GM12878 (cell line): ENCODE results near the gene MCOLN2. TPM values are rescaled to one million over a fixed set of nuclear protein-coding genes. Genes with fewer than 3 reads are reported as not detected.

ENCODE experiments used
- ATAC-seq: fragments of 200-7000 bp; cut with Tn5 transposase; 3 replicates; pipeline ENCODE4 v1.9.1; 2020; ENCODE audit warnings: mild to moderate bottlenecking, moderate library complexity
- BruUV-seq: library from RNA; stranded (reverse); fragments of 400-500 nt; replicated peaks from 2 replicates; lab custom pipeline; 2021; lab: Mats Ljungman, UMichigan
- CTCF ChIA-PET: fragments of 300-600 bp; sonication (Branson Sonifier 250); formaldehyde crosslinking; extraction: SDS; loops from one replicate; lab custom pipeline; 2021; ENCODE audit warnings: inconsistent platforms; lab: Yijun Ruan, JAX
- POLR2A ChIA-PET: fragments of 350-600 bp; formaldehyde crosslinking; extraction: SDS; loops from one replicate; lab custom pipeline; 2021; ENCODE audit warnings: inconsistent platforms; lab: Charles Lee
- RAD21 ChIA-PET: fragments of 300-600 bp; sonication (Branson Sonifier 250); formaldehyde crosslinking; loops from one replicate; lab custom pipeline; 2023; ENCODE audit warnings: antibody characterized with exemption; ENCODE audit not compliant: unreplicated experiment; lab: Charles Lee
- SMC1A ChIA-PET: fragments of 300-600 bp; sonication (Branson Sonifier 250); formaldehyde crosslinking; loops from one replicate; lab custom pipeline; 2023; ENCODE audit not compliant: unreplicated experiment, uncharacterized antibody; lab: Charles Lee
- DNase-seq: peaks from one replicate; pipeline ENCODE4 v3.0.0-alpha.2; 2011; ENCODE audit warnings: low read depth, low spot score
- FAIRE-seq: peaks from 3 replicates; lab custom pipeline; 2011; peaks lifted over from hg19 to GRCh38; lab: Jason Lieb, UNC
- H2AFZ ChIP-seq: 2 replicates; pipeline ENCODE4 v1.6.0; 2011; ENCODE audit warnings: low read depth, low read length, control low read depth; ENCODE audit not compliant: control insufficient read depth
- H3K27ac ChIP-seq: 2 replicates; pipeline ENCODE4 v1.5.1; 2011; ENCODE audit warnings: control low read depth; ENCODE audit not compliant: control insufficient read depth, insufficient read depth
- H3K27me3 ChIP-seq, 2 experiments: replicated peaks in 1 of 2; 2 replicates each; pipeline versions ENCODE4 v1.6.0 to v1.6.1; 2011; ENCODE audit warnings: low read length in 1 of 2; ENCODE audit not compliant: control insufficient read depth in 2 of 2, insufficient read depth in 2 of 2
- H3K36me3 ChIP-seq, 2 experiments: 2 replicates each; pipeline ENCODE4 v1.5.1; 2011; ENCODE audit warnings: low read length in 1 of 2; ENCODE audit not compliant: control insufficient read depth in 2 of 2, insufficient read depth in 2 of 2
- H3K4me1 ChIP-seq: 2 replicates; pipeline ENCODE4 v1.6.1; 2011; ENCODE audit warnings: mild to moderate bottlenecking, low read length, moderate library complexity, mixed read lengths; ENCODE audit not compliant: control insufficient read depth, insufficient read depth
- H3K4me2 ChIP-seq: 2 replicates; pipeline ENCODE4 v1.6.0; 2011; ENCODE audit warnings: control low read depth; ENCODE audit not compliant: control insufficient read depth, insufficient read depth
- H3K4me3 ChIP-seq: fragments of 200-600 bp; sonication (generic); 2 replicates; pipeline ENCODE4 v1.5.1; 2016
- H3K79me2 ChIP-seq: 2 replicates; pipeline ENCODE4 v1.6.0; 2011; ENCODE audit warnings: low read length; ENCODE audit not compliant: control insufficient read depth, insufficient read depth
- H3K9ac ChIP-seq: 2 replicates; pipeline ENCODE4 v1.8.0; 2011; ENCODE audit warnings: low read length, control low read depth, mixed read lengths; ENCODE audit not compliant: control insufficient read depth, insufficient read depth
- H3K9me3 ChIP-seq: replicated peaks from 3 replicates; pipeline ENCODE4 v1.5.1; 2011; ENCODE audit warnings: mild to moderate bottlenecking, low read length; ENCODE audit not compliant: control insufficient read depth, insufficient read depth
- H4K20me1 ChIP-seq: 2 replicates; pipeline ENCODE4 v1.6.0; 2011; ENCODE audit not compliant: control insufficient read depth, insufficient read depth
- ASH2L ChIP-seq: fragments of 300-600, 200-600 bp; sonication (generic); IDR thresholded peaks from 2 replicates; pipeline ENCODE4 v1.6.1; 2017; ENCODE audit warnings: low read depth, mild to moderate bottlenecking, borderline replicate concordance
- CHD2 ChIP-seq: IDR thresholded peaks from 2 replicates; pipeline ENCODE4 v1.6.1; 2011; ENCODE audit warnings: low read depth, low read length, improper control_type of control experiment, borderline replicate concordance
- EED ChIP-seq: sonication (generic); IDR thresholded peaks from 2 replicates; pipeline ENCODE4 v1.6.1; 2016; ENCODE audit warnings: antibody characterized with exemption, low read depth
- EGR1 ChIP-seq, 2 experiments: IDR thresholded peaks; 1 replicate in 1 of 2; 2 replicates in 1 of 2; pipeline ENCODE4 v1.6.1; 2011 to 2012; ENCODE audit warnings: low read depth in 2 of 2, low read length in 2 of 2, borderline replicate concordance in 1 of 2, mild to moderate bottlenecking in 1 of 2, moderate library complexity in 1 of 2
- ETV6 ChIP-seq, 2 experiments: fragments of 450-650 bp in 1 of 2; IDR thresholded peaks in 1 of 2; conservative IDR thresholded peaks in 1 of 2; 2 replicates each; pipeline ENCODE4 v1.6.1; 2014; ENCODE audit warnings: antibody characterized with exemption in 1 of 2, borderline replicate concordance in 1 of 2, low read depth in 1 of 2, mild to moderate bottlenecking in 1 of 2, moderate library complexity in 1 of 2
- FOXK2 ChIP-seq: fragments of 450-650 bp; IDR thresholded peaks from 2 replicates; pipeline ENCODE4 v1.6.1; 2017; ENCODE audit warnings: mild to moderate bottlenecking, moderate library complexity
- GABPA ChIP-seq: IDR thresholded peaks from 2 replicates; pipeline ENCODE4 v1.6.1; 2014; ENCODE audit warnings: antibody characterized with exemption, low read depth, mild to moderate bottlenecking, inconsistent platforms
- HCFC1 ChIP-seq: fragments of 150-350 bp; IDR thresholded peaks from 2 replicates; pipeline ENCODE4 v1.6.1; 2014; ENCODE audit warnings: low read length
- HDAC2 ChIP-seq: fragments of 200-600 bp; sonication (generic); IDR thresholded peaks from 2 replicates; pipeline ENCODE4 v1.6.1; 2017
- IRF4 ChIP-seq: IDR thresholded peaks from 2 replicates; pipeline ENCODE4 v1.6.1; 2011; ENCODE audit warnings: low read depth, low read length
- KLF5 ChIP-seq: fragments of 450-650 bp; IDR thresholded peaks from 2 replicates; pipeline ENCODE4 v1.6.1; 2014; ENCODE audit warnings: mild to moderate bottlenecking; ENCODE audit not compliant: partially characterized antibody
- MYB ChIP-seq: fragments of 150-350 bp; IDR thresholded peaks from 2 replicates; pipeline ENCODE4 v1.6.1; 2014; ENCODE audit warnings: mild to moderate bottlenecking, low read depth, low read length, borderline replicate concordance
- NR2C2 ChIP-seq: IDR thresholded peaks from 2 replicates; pipeline ENCODE4 v1.6.1; 2011; ENCODE audit warnings: borderline replicate concordance, low read depth; ENCODE audit not compliant: control insufficient read depth, insufficient read length
- PAX8 ChIP-seq: fragments of 450-650 bp; IDR thresholded peaks from 2 replicates; pipeline ENCODE4 v1.6.1; 2017; ENCODE audit warnings: mild to moderate bottlenecking, moderate library complexity
- RAD51 ChIP-seq: fragments of 450-650 bp; IDR thresholded peaks from 2 replicates; pipeline ENCODE4 v1.6.1; 2016; ENCODE audit warnings: moderate library complexity, mild to moderate bottlenecking, inconsistent platforms
- RCOR1 ChIP-seq: conservative IDR thresholded peaks from 2 replicates; pipeline ENCODE4 v1.6.1; 2012; ENCODE audit warnings: low read depth, low read length, improper control_type of control experiment
- SMAD5 ChIP-seq: IDR thresholded peaks from 2 replicates; pipeline ENCODE4 v1.6.1; 2016; ENCODE audit warnings: antibody characterized with exemption, low read depth
- SREBF1 ChIP-seq: IDR thresholded peaks from 2 replicates; pipeline ENCODE4 v1.6.1; 2012; ENCODE audit warnings: mild to moderate bottlenecking, low read length
- WRNIP1 ChIP-seq: IDR thresholded peaks from 2 replicates; pipeline ENCODE4 v1.6.1; 2011; ENCODE audit warnings: low read depth, low read length, improper control_type of control experiment, borderline replicate concordance
- ZNF207 ChIP-seq: fragments of 450-650 bp; IDR thresholded peaks from 2 replicates; pipeline ENCODE4 v1.6.1; 2014; ENCODE audit warnings: antibody characterized with exemption, mild to moderate bottlenecking, borderline replicate concordance
- ZNF384 ChIP-seq: IDR thresholded peaks from 2 replicates; pipeline ENCODE4 v1.6.1; 2012; ENCODE audit warnings: low read depth, mild to moderate bottlenecking, low read length, improper control_type of control experiment, borderline replicate concordance
- ZSCAN29 ChIP-seq: fragments of 450-650 bp; IDR thresholded peaks from 2 replicates; pipeline ENCODE4 v1.6.1; 2017; ENCODE audit warnings: mild to moderate bottlenecking, moderate library complexity
- WGBS: methylation state at CpG from one replicate; pipeline ENCODE4 v1.1.6; 2016; ENCODE audit warnings: low lambda C conversion rate; ENCODE audit not compliant: insufficient replicate concordance, insufficient coverage; ENCODE audit errors: missing lambda C conversion rate; 5-methylcytosine and 5-hydroxymethylcytosine counted together
- in situ Hi-C: fragments of 300-500 bp; cut with MboI; formaldehyde crosslinking; loops from 9 replicates; pipeline ENCODE4 v1.14.3; 2018; ENCODE audit warnings: mixed read lengths
- intact Hi-C: fragments of 100-400 bp; cut with micrococcal nuclease; formaldehyde crosslinking; loops from one replicate; pipeline ENCODE4 v1.14.2; 2022; ENCODE audit not compliant: unreplicated experiment
- polyA plus RNA-seq, 11 experiments: library from polyadenylated mRNA; depleted of rRNA in 4 of 11; unstranded in 6 of 11; stranded (reverse) in 5 of 11; fragments of >200 nt; fragmentation: Nextera tagmentation in 4 of 11; fragmentation: Illumina TruSeq in 1 of 11; extraction: Ambion mirVana in 4 of 11; extraction: Trizol in 1 of 11; gene quantifications; 1 replicate in 1 of 11; 2 replicates in 10 of 11; pipeline versions ENCODE4 v1.2.1 to v1.2.3, GENCODE V29; 2011 to 2016; ENCODE audit warnings: inconsistent platforms in 2 of 11, missing spikeins in 2 of 11, low read depth in 1 of 11
- total RNA-seq, 4 experiments: library from RNA; depleted of rRNA in 3 of 4; stranded (reverse); fragments of >200 nt in 3 of 4; fragmentation: Illumina TruSeq in 1 of 4; extraction: Trizol in 1 of 4; gene quantifications; 2 replicates each; pipeline versions ENCODE4 v1.2.1 to v1.2.3, GENCODE V29; 2013 to 2021
- TF ChIP-seq, protein P1 (sequence below): IDR thresholded peaks from 2 replicates; pipeline ENCODE4 v1.6.1; 2011; ENCODE audit warnings: mild to moderate bottlenecking, low read depth, low read length, moderate library complexity; ENCODE audit not compliant: insufficient replicate concordance
- TF ChIP-seq, protein P2 (sequence below): fragments of 450-650 bp; IDR thresholded peaks from 2 replicates; pipeline ENCODE4 v1.6.1; 2017; ENCODE audit warnings: low read depth, mild to moderate bottlenecking, moderate library complexity

Gene MCOLN2
- total and polyA plus RNA-seq, 10 of the 15 experiments (the other 5 are each of a cell fraction or from before 2014, with no cell fraction given), result 25.9 to 233 (median 109) TPM

DNA sequence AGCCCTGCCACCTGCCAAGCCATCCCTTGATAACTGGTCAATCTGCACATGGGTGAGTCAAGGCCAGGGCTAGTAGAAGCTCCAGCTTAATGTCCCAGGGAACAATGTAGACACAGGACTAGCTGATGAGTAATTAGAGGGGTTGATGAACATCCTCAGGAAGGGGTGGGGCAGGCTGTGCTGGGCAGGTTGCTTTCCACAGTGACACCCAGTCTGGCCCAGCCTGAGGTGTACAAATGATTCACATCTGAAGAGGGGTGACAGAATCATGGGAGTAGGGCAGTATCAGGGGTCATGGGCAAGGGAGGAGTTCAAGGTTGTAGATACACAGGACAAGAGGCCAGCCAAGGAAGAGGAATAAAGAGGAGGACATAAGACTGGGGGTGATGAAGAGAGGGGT lies 108.2 kb downstream of the MCOLN2 start (continued):
- no peak for TF ChIP-seq SMAD5
- TF ChIP-seq CHD2, result no peak
- TF ChIP-seq GABPA, result no peak
- no peak for TF ChIP-seq ZNF207
- no peak for TF ChIP-seq RCOR1
- TF ChIP-seq HDAC2, result no peak
- no peak for TF ChIP-seq NR2C2
- TF ChIP-seq ZNF384, result no peak

DNA sequence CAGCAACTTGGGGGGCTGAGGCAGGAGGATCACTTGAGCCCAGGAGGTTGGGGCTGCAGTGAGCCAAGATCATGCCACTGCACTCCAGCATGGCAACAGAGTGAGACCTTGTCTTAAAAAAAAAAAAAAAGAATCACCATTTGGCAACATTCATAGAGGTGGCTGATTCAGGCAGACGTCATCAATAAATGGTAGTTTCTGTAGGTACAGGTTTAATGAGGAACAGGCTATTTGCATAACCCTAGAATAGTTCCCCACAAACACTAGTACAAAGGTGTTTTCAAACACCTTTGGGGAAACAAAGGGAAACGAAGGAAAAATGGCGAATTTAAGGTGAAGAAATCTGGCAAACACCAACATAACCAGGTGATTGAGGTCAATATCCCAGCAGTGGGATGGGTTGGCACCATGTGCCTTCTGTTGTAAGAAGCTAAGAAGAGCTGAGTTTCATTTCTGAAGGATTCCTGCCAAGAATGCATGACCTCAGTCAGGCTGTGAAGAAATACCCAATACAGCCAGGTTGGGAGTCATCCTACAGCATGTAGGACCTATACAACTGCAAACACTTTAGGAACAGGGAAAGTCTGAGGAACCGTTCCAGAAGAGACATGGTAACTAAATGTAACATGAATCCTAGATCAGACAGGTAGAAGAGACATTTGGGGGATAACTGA lies 109.5 kb downstream of the MCOLN2 start:
- Histone ChIP-seq H3K9ac (no peak overlapping the region), H3K4me2 (no peak overlapping the region), H2AFZ (no peak overlapping the region), H3K36me3 (no peaks in the 10 kb centered on the region), H3K4me3 (no peak overlapping the region), H3K9me3 (no peaks in the 10 kb centered on the region), H3K4me1 (no peaks in the 10 kb centered on the region), H3K79me2 (no peaks in the 10 kb centered on the region), H3K27ac (no peak overlapping the region), H4K20me1 (no peaks in the 10 kb centered on the region), H3K27me3 (peaks cover 0 to 4% of the 10 kb centered on the region in 2 experiments; a peak in 2 of 4 replicates)
- FAIRE-seq (no peak), DNase-seq (no peak), ATAC-seq (no peak)
- ChIA-PET RAD21 (no interaction called here), POLR2A (no interaction called here), SMC1A (no interaction called here), CTCF (no interaction called here)
- 41% methylated on average over 4 of the region's 4 CpGs for WGBS
- BruUV-seq, result no TSS peak
- intact Hi-C loops, result no loop called here
- in situ Hi-C loops, result no loop called here
- TF ChIP-seq IRF4 (no peak), EGR1 (IDR thresholded peaks at IDR 0.05; ENCODE audit: borderline replicate concordance in 1 of 2, low read depth in 2 of 2, low read length in 2 of 2) (no peak), MYB (no peak), ASH2L (no peak), HCFC1 (no peak), WRNIP1 (no peak), FOXK2 (no peak), EED (no peak), RAD51 (no peak), PAX8 (no peak), ETV6 (conservative IDR thresholded peaks at IDR 0.05 in 1 of 2, IDR thresholded peaks at IDR 0.05 in 1 of 2; ENCODE audit: borderline replicate concordance in 1 of 2, low read depth in 1 of 2) (no peak), SREBF1 (no peak), KLF5 (no peak), ZSCAN29 (no peak)
- TF ChIP-seq, protein P1, sequence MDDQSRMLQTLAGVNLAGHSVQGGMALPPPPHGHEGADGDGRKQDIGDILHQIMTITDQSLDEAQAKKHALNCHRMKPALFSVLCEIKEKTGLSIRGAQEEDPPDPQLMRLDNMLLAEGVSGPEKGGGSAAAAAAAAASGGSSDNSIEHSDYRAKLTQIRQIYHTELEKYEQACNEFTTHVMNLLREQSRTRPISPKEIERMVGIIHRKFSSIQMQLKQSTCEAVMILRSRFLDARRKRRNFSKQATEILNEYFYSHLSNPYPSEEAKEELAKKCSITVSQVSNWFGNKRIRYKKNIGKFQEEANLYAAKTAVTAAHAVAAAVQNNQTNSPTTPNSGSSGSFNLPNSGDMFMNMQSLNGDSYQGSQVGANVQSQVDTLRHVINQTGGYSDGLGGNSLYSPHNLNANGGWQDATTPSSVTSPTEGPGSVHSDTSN, result no peak
- TF ChIP-seq, protein P2, sequence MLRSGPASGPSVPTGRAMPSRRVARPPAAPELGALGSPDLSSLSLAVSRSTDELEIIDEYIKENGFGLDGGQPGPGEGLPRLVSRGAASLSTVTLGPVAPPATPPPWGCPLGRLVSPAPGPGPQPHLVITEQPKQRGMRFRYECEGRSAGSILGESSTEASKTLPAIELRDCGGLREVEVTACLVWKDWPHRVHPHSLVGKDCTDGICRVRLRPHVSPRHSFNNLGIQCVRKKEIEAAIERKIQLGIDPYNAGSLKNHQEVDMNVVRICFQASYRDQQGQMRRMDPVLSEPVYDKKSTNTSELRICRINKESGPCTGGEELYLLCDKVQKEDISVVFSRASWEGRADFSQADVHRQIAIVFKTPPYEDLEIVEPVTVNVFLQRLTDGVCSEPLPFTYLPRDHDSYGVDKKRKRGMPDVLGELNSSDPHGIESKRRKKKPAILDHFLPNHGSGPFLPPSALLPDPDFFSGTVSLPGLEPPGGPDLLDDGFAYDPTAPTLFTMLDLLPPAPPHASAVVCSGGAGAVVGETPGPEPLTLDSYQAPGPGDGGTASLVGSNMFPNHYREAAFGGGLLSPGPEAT, result no peak
